Neutrophil (primary cell): ENCODE measurements around the gene RAB31.
"Not testable (repeated sequence)": the region's sequence is repeated elsewhere in the genome, so short reads cannot be mapped to it uniquely, and the experiment has no call there.

Source experiments
- H3K27ac ChIP-seq: fragments of 200-600 bp; sonication (generic); 2 replicates; pipeline ENCODE4 v1.5.1; 2016; ENCODE audit warnings: mild to moderate bottlenecking, moderate library complexity
- H3K27me3 ChIP-seq: fragments of 200-600 bp; sonication (generic); 2 replicates; pipeline ENCODE4 v1.6.0; 2016; ENCODE audit warnings: mild to moderate bottlenecking
- H3K36me3 ChIP-seq: fragments of 200-600 bp; sonication (generic); 2 replicates; pipeline ENCODE4 v1.5.1; 2017
- H3K4me1 ChIP-seq, 2 experiments: fragments of 200-600 bp in 1 of 2; sonication (generic) in 1 of 2; 1 replicate in 1 of 2; 2 replicates in 1 of 2; pipeline versions ENCODE4 v1.5.1 to v1.6.1; 2013 to 2016; ENCODE audit warnings: low read depth in 1 of 2, low read length in 1 of 2, mild to moderate bottlenecking in 1 of 2, moderate library complexity in 1 of 2; ENCODE audit not compliant: control insufficient read depth in 1 of 2, insufficient read depth in 1 of 2
- H3K4me3 ChIP-seq, 2 experiments: fragments of 200-600 bp in 1 of 2; sonication (generic) in 1 of 2; 1 replicate in 1 of 2; 2 replicates in 1 of 2; pipeline ENCODE4 v1.5.1; 2013 to 2016; ENCODE audit warnings: low read depth in 1 of 2, low read length in 1 of 2, mild to moderate bottlenecking in 1 of 2, moderate library complexity in 1 of 2
- H3K9me3 ChIP-seq: fragments of 200-600 bp; sonication (generic); 2 replicates; pipeline ENCODE4 v1.5.1; 2016
- CTCF ChIP-seq: fragments of 200-600 bp; sonication (generic); IDR thresholded peaks from 2 replicates; pipeline ENCODE4 v1.5.1; 2016; ENCODE audit warnings: antibody characterized with exemption

The RAB31 gene

GRCh38 chr18:9666548-9666947, 41.6 kb upstream of the RAB31 start:
- Histone ChIP-seq H3K36me3 (no peaks in the 10 kb centered on the region), H3K9me3 (no peaks in the 10 kb centered on the region), H3K27ac (no peak overlapping the region), H3K4me3 (no peak overlapping the region), H3K27me3 (no peaks in the 10 kb centered on the region), H3K4me1 (no peaks in the 10 kb centered on the region)
- no peak for TF ChIP-seq CTCF

GRCh38 chr18:9669016-9669415, 39.1 kb upstream of the RAB31 start:
- H3K27ac ChIP-seq, result no peak overlapping the region
- no peaks in the 10 kb centered on the region for H3K36me3 ChIP-seq
- no peaks in the 10 kb centered on the region for H3K9me3 ChIP-seq
- TF ChIP-seq CTCF, result no peak
- H3K27me3 ChIP-seq, result no peaks in the 10 kb centered on the region
- peaks cover 18 to 19% of the 10 kb centered on the region in 2 experiments for H3K4me1 ChIP-seq
- H3K4me3 ChIP-seq, result no peak overlapping the region

GRCh38 chr18:9671214-9671613, 36.9 kb upstream of the RAB31 start:
- Histone ChIP-seq H3K27ac (no peak overlapping the region), H3K4me1 (peaks cover 32 to 34% of the 10 kb centered on the region in 2 experiments), H3K9me3 (no peaks in the 10 kb centered on the region), H3K36me3 (no peaks in the 10 kb centered on the region), H3K27me3 (no peaks in the 10 kb centered on the region), H3K4me3 (no peak overlapping the region)
- no peak for TF ChIP-seq CTCF

GRCh38 chr18:9673296-9674251, 34.5 kb upstream of the RAB31 start:
- H3K27me3 ChIP-seq, result no peaks in the 10 kb centered on the region
- peaks cover 32 to 34% of the 10 kb centered on the region in 2 experiments for H3K4me1 ChIP-seq
- TF ChIP-seq CTCF, result peak; percentile 65
- no peaks in the 10 kb centered on the region for H3K9me3 ChIP-seq
- no peaks in the 10 kb centered on the region for H3K36me3 ChIP-seq
- H3K4me3 ChIP-seq, result peak overlapping the region; percentile 1 to 41
- H3K27ac ChIP-seq, result peak overlapping the region; percentile 93

GRCh38 chr18:9678216-9678615, 29.9 kb upstream of the RAB31 start:
- not testable (repeated sequence) for H3K4me3 ChIP-seq, H3K27me3 ChIP-seq, H3K36me3 ChIP-seq, H3K27ac ChIP-seq, H3K9me3 ChIP-seq
- H3K4me1 ChIP-seq, result peaks cover 22 to 24% of the 10 kb centered on the region in 2 experiments

GRCh38 chr18:9679125-9679524, 29.0 kb upstream of the RAB31 start:
- Histone ChIP-seq H3K9me3 (no peaks in the 10 kb centered on the region), H3K4me3 (no peak overlapping the region), H3K4me1 (peaks cover 15 to 21% of the 10 kb centered on the region in 2 experiments), H3K27ac (no peak overlapping the region), H3K36me3 (no peaks in the 10 kb centered on the region), H3K27me3 (no peaks in the 10 kb centered on the region)
- TF ChIP-seq CTCF, result no peak
